Choroid plexus epithelial cell (primary cell): Measurements from ENCODE around the gene SLFN5.
"Not testable (repeated sequence)": the region's sequence is repeated elsewhere in the genome, so short reads cannot be mapped to it uniquely, and the experiment has no call there.

ENCODE experiments used
- DNase-seq: peaks from one replicate; pipeline ENCODE4 v3.0.0-alpha.2; 2010; ENCODE audit warnings: low read depth
- H3K4me3 ChIP-seq: 2 replicates; pipeline ENCODE4 v1.5.1; 2011; ENCODE audit warnings: low read depth, mild to moderate bottlenecking, control low read depth, low read length, moderate library complexity
- TF ChIP-seq, protein P1 (sequence below): conservative IDR thresholded peaks from 2 replicates; pipeline ENCODE4 v1.5.1; 2011; ENCODE audit warnings: low read depth, mild to moderate bottlenecking, control low read depth, inconsistent platforms, low read length, moderate library complexity

The SLFN5 gene

DNA sequence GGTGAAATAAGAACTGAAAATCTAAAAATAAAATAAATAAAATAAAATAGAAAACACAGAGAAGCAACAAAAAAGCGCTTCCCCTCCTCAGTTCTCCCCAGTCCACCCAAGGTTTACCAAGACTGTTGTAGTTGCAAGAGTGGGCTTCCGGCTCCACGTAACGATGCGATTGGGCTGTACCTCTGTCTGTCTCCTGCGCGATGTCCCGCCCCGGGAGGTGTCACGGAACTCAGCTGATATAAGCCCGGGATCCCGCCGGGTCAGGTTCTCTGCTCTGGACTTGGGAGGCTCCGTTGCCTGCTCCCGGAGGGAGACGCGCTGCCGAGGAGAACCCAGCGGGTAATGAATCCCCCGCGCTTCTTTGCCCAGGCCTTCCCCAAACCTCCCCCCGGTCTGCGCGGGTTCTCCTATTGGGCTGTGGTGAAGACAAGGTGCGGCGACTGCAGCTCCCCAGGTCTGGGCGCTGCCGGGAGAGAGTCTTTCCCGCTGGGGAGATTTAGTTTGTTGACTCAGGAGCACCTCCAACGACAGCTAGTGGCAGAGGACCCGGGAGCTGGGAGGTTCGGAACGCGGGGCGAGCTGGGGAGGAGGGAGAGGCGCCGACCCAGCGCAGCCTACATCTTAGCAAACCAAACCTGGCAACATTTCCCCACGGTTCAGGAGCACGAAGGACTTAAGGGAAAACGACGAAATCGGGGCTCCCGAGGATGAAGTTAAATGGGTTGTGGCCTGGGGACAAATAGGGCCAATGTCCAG is at the start of gene SLFN5:
Gene SLFN5 (plus strand): TSS at position 268 of the 756 bp plus-strand sequence. CDS start 15,619 bp downstream, outside the sequence.
- DNase-seq, result peak; percentile 95
- TF ChIP-seq, protein P1, sequence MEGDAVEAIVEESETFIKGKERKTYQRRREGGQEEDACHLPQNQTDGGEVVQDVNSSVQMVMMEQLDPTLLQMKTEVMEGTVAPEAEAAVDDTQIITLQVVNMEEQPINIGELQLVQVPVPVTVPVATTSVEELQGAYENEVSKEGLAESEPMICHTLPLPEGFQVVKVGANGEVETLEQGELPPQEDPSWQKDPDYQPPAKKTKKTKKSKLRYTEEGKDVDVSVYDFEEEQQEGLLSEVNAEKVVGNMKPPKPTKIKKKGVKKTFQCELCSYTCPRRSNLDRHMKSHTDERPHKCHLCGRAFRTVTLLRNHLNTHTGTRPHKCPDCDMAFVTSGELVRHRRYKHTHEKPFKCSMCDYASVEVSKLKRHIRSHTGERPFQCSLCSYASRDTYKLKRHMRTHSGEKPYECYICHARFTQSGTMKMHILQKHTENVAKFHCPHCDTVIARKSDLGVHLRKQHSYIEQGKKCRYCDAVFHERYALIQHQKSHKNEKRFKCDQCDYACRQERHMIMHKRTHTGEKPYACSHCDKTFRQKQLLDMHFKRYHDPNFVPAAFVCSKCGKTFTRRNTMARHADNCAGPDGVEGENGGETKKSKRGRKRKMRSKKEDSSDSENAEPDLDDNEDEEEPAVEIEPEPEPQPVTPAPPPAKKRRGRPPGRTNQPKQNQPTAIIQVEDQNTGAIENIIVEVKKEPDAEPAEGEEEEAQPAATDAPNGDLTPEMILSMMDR, result no peak
- H3K4me3 ChIP-seq, result peak within 1 kb of the TSS; percentile 88

DNA sequence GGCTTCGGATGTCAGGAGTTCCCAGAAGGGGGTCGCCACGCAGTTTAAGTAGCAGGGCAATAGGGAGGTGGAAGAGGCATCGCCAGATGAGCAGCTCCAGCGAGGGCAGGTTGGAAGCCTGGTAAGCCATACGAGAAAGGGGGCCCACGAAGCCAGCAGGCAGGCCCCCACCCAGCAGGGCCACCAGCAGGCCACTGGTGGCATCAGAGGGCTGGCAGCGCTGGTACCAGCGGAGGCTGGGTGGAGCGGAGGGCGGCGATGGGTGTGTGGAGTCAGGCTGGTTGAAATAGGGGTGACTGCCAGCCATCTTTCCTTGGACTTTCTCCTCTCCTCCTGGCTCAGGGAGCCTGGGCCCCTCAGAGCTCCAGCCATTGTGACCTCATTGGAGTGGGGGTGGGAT is 48.9 kb upstream of the SLFN5 start, which contains the start of gene SLC35G3:
Gene SLC35G3 (minus strand): TSS at position 393 of the 400 bp plus-strand sequence. CDS start 86 bp downstream, at position 307.
- DNase-seq, H3K4me3 ChIP-seq: not testable (repeated sequence)

DNA sequence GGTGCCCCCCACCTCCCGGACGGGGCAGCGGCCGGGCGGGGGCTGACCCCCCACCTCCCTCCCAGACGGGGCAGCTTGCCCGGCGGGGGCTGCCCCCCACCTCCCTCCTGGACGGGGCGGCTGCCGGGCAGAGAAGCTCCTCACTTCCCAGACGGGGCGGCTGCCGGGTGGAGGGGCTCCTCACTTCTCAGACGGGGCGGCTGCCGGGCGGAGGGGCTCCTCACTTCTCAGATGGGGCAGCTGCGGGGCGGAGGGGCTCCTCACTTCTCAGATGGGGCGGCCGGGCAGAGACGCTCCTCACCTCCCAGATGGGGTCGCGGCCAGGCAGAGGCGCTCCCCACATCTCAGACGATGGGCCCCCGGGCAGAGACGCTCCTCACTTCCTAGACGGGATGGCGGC is 47.8 kb upstream of the SLFN5 start:
- not testable (repeated sequence) for H3K4me3 ChIP-seq, DNase-seq

DNA sequence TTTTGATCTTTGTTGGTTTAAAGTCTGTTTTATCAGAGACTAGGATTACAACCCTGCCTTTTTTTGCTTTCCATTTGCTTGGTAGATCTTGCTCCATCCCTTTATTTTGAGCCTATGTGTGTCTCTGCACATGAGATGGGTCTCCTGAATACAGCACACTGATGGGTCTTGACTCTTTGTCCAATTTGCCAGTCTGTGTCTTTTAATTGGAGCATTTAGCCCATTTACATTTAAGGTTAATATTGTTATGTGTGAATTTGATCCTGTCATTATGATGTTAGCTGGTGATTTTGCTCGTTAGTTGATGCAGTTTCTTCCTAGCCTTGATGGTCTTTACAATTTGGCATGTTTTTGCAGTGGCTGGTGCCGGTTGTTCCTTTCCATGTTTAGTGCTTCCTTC is 40.3 kb upstream of the SLFN5 start:
- DNase-seq, H3K4me3 ChIP-seq: not testable (repeated sequence)

DNA sequence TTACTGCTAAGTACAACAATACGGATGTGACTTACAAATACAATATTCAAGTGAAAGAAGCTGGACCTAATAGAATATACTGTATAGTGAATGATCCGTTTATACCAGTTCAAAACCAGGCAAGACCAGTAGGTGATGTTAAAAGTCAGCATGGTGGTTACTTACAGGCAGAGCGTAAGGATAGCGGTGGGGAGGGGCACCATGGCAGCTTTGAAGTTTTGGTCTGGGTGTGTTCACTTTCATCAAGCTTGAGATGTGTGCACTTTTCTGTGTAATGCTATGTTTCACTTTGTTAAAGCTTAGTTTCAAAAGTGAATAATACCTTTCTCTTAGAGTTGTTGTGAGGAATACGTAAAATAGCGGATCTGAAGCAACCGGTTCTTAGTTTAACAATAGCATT is 32.1 kb upstream of the SLFN5 start:
- no peak overlapping the region for H3K4me3 ChIP-seq
- TF ChIP-seq, protein P1, result no peak
- no peak for DNase-seq

DNA sequence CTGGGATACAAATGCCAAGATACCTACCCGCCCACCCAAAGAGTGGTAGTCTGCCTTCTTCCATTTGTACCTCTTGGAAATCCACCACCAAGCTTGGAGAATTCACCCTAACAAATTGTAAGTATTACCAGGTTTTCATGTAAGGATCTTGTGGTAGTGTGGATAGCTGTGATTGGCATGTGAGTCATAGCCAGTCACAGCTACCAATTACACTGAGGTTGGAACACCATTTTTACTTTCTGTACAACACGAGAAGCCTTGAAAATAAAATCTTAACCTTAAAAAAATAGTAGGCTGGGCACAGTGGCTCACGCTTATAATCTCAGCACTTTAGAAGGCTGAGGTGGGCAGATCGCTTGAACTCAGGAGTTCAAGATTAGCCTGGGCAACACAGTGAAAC is 30.2 kb upstream of the SLFN5 start:
- no peak overlapping the region for H3K4me3 ChIP-seq
- DNase-seq, result no peak
- TF ChIP-seq, protein P1, result no peak

DNA sequence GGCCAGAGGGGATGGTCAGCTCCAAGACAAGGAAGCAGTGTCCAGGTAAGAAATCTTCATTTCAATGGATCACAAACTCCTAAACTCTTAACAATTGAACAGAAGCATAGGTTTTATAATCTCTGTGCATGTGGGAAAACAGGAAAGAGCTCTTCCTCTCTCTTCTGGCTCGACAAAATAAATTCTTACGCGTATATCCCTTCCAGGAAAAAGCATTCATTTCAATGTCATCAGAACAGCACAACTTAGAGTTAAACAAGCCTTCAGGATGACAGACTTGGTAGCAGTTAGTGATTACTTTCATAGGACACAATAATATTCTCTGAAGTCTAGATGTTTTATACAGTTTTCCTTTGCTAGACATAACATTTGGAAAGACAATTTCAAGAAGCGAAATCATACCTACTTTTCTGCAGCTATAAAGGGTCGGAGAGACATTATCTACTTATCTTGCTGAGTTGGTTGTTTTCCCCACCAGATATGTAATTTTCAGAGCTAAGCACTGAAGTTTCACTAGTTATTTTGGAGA is 29.4 kb upstream of the SLFN5 start:
- H3K4me3 ChIP-seq, result no peak overlapping the region
- DNase-seq, result no peak
- TF ChIP-seq, protein P1, result no peak

DNA sequence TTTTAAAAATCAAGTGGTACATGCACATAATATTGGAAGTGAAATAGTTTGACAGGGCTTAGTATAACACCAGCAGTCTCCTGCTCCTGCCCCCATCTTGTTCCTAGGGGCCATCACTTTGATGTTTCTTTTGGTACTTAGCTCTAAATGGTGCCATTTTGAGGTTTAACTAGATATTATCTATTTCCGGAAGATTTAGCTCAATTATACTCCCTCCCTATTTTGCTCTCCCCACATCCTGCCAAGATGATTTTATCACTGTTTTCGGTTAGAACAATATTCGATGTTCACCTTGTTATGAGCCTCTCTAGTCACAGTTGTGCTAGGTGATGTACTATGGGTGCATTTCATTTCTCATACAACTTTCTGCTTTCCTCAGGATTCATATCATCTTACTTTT is 28.7 kb upstream of the SLFN5 start:
- DNase-seq, result no peak
- TF ChIP-seq, protein P1, result no peak
- no peak overlapping the region for H3K4me3 ChIP-seq
